Bronchial epithelial cell (primary cell): ENCODE data around the gene PTPRD. TPM values are rescaled to one million over a fixed set of nuclear protein-coding genes. Genes with fewer than 3 reads are reported as not detected.

Experiments
- DNase-seq: peaks from one replicate; pipeline ENCODE4 v3.0.0-alpha.2; 2010; ENCODE audit warnings: low read depth
- FAIRE-seq: peaks from 2 replicates; lab custom pipeline; 2011; peaks lifted over from hg19 to GRCh38; lab: Jason Lieb, UNC
- H3K27me3 ChIP-seq: 2 replicates; pipeline ENCODE4 v1.5.1; 2011; ENCODE audit warnings: low read length; ENCODE audit not compliant: control insufficient read depth, insufficient read depth
- H3K36me3 ChIP-seq: 2 replicates; pipeline ENCODE4 v1.5.1; 2011; ENCODE audit warnings: low read length; ENCODE audit not compliant: control insufficient read depth, insufficient read depth
- H3K4me3 ChIP-seq: 2 replicates; pipeline ENCODE4 v1.5.1; 2011; ENCODE audit warnings: mild to moderate bottlenecking, low read depth, low read length, control low read depth
- CTCF ChIP-seq: IDR thresholded peaks from 2 replicates; pipeline ENCODE4 v1.5.1; 2011; ENCODE audit warnings: mild to moderate bottlenecking, moderate library complexity, low read length, control low read depth, inconsistent platforms; ENCODE audit not compliant: insufficient read depth, severe bottlenecking
- total RNA-seq: library from RNA; depleted of rRNA; stranded (reverse); fragments of >200 nt; gene quantifications from 2 replicates; pipeline ENCODE4 v1.2.1, GENCODE V29; 2014

The PTPRD gene
- total RNA-seq, 1 donor from 2014 or later = 2.9 TPM

- Histone ChIP-seq H3K27me3 (no peaks in the 10 kb centered on the region), H3K36me3 (no peaks in the 10 kb centered on the region), H3K4me3 (no peak overlapping the region)
- no peak for FAIRE-seq
- no peak for TF ChIP-seq CTCF
- DNase-seq = no peak
Measured at GRCh38 chr9:8880060-8880459, 1732.7 kb downstream of the PTPRD start.

- TF ChIP-seq CTCF = no peak
- H3K27me3 ChIP-seq = no peaks in the 10 kb centered on the region
- no peak for FAIRE-seq
- H3K36me3 ChIP-seq = no peaks in the 10 kb centered on the region
- H3K4me3 ChIP-seq = no peak overlapping the region
- no peak for DNase-seq
Measured at GRCh38 chr9:8879284-8879683, 1733.5 kb downstream of the PTPRD start.

- no peaks in the 10 kb centered on the region for H3K27me3 ChIP-seq
- DNase-seq = no peak
- TF ChIP-seq CTCF = no peak
- no peak for FAIRE-seq
- no peak overlapping the region for H3K4me3 ChIP-seq
- H3K36me3 ChIP-seq = no peaks in the 10 kb centered on the region
Measured at GRCh38 chr9:8877753-8878494, 1734.9 kb downstream of the PTPRD start.

GRCh38 chr9:8876303-8876702, 1736.5 kb downstream of the PTPRD start:
- no peaks in the 10 kb centered on the region for H3K27me3 ChIP-seq
- H3K4me3 ChIP-seq = no peak overlapping the region
- DNase-seq (no peak), FAIRE-seq (no peak)
- no peaks in the 10 kb centered on the region for H3K36me3 ChIP-seq
- no peak for TF ChIP-seq CTCF

GRCh38 chr9:8874482-8874881, 1738.3 kb downstream of the PTPRD start:
- no peak for TF ChIP-seq CTCF
- Histone ChIP-seq H3K27me3 (no peaks in the 10 kb centered on the region), H3K36me3 (no peaks in the 10 kb centered on the region), H3K4me3 (no peak overlapping the region)
- DNase-seq (no peak), FAIRE-seq (no peak)

GRCh38 chr9:8872802-8873201, 1740.0 kb downstream of the PTPRD start:
- no peaks in the 10 kb centered on the region for H3K27me3 ChIP-seq
- DNase-seq = no peak
- H3K4me3 ChIP-seq = no peak overlapping the region
- FAIRE-seq = no peak
- TF ChIP-seq CTCF = no peak
- no peaks in the 10 kb centered on the region for H3K36me3 ChIP-seq
